Neural cell (in vitro differentiated cells): Measurements from ENCODE around the gene GPC3. TPM values are rescaled to one million over a fixed set of nuclear protein-coding genes. Genes with fewer than 3 reads are reported as not detected.

Experiments
- H2AFZ ChIP-seq: fragments of 200-600, 300-800 bp; sonication (generic), shearing (Covaris generic); 2 replicates; pipeline ENCODE4 v1.6.0; 2014; ENCODE audit warnings: low read depth, mild to moderate bottlenecking, antibody characterized with exemption, low read length, moderate library complexity
- H3F3A ChIP-seq: fragments of 200-600 bp; shearing (Covaris generic); 2 replicates; pipeline ENCODE4 v1.6.1; 2016; ENCODE audit warnings: mild to moderate bottlenecking, moderate library complexity, mixed read lengths, antibody characterized with exemption, low read length; ENCODE audit not compliant: insufficient read depth, poor library complexity, severe bottlenecking
- H3K27ac ChIP-seq: fragments of 200-600, 300-800 bp; sonication (generic), shearing (Covaris generic); 2 replicates; pipeline ENCODE4 v1.5.1; 2014; ENCODE audit warnings: mild to moderate bottlenecking, low read length, moderate library complexity
- H3K27me3 ChIP-seq: fragments of 300-800, 200-600 bp; sonication (generic), shearing (Covaris generic); 2 replicates; pipeline ENCODE4 v1.6.0; 2014; ENCODE audit warnings: mild to moderate bottlenecking, low read depth, low read length, moderate library complexity; ENCODE audit not compliant: insufficient read depth
- H3K36me3 ChIP-seq: fragments of 300-800, 200-600 bp; sonication (generic), shearing (Covaris generic); 2 replicates; pipeline ENCODE4 v1.5.1; 2014; ENCODE audit warnings: mild to moderate bottlenecking, antibody characterized with exemption, low read length, moderate library complexity; ENCODE audit not compliant: insufficient read depth
- H3K4me2 ChIP-seq: fragments of 300-800, 200-600 bp; sonication (generic), shearing (Covaris generic); 2 replicates; pipeline ENCODE4 v1.6.0; 2014; ENCODE audit warnings: mild to moderate bottlenecking, low read length
- H3K4me3 ChIP-seq: fragments of 300-800, 200-600 bp; sonication (generic), shearing (Covaris generic); 2 replicates; pipeline ENCODE4 v1.5.1; 2014; ENCODE audit warnings: mild to moderate bottlenecking, low read length, moderate library complexity
- H3K79me2 ChIP-seq: fragments of 200-600 bp; shearing (Covaris generic); replicated peaks from 2 replicates; pipeline ENCODE4 v1.6.0; 2014; ENCODE audit warnings: mild to moderate bottlenecking, low read length, moderate library complexity; ENCODE audit not compliant: insufficient read depth
- H3K9ac ChIP-seq: fragments of 300-800, 200-600 bp; sonication (generic), shearing (Covaris generic); 2 replicates; pipeline ENCODE4 v1.6.1; 2016; ENCODE audit warnings: mild to moderate bottlenecking, low read length, mixed read lengths
- H3K9me2 ChIP-seq: fragments of 200-600 bp; shearing (Covaris generic); 2 replicates; pipeline ENCODE4 v1.6.1; 2016; ENCODE audit warnings: mild to moderate bottlenecking, low read length, mixed read lengths; ENCODE audit not compliant: insufficient read depth
- H3K9me3 ChIP-seq: fragments of 200-600, 300-800 bp; sonication (generic), shearing (Covaris generic); 2 replicates; pipeline ENCODE4 v1.6.1; 2016; ENCODE audit warnings: mild to moderate bottlenecking, mixed run types, low read length, moderate library complexity, mixed read lengths
- H4K20me1 ChIP-seq: fragments of 200-600 bp; shearing (Covaris generic); 2 replicates; pipeline ENCODE4 v1.6.1; 2016; ENCODE audit warnings: mild to moderate bottlenecking, mixed run types; ENCODE audit not compliant: insufficient read depth
- CTCF ChIP-seq: fragments of 450-650 bp; IDR thresholded peaks from 2 replicates; pipeline ENCODE4 v1.5.1; 2014; ENCODE audit warnings: antibody characterized with exemption, mild to moderate bottlenecking, moderate library complexity; ENCODE audit not compliant: poor library complexity, severe bottlenecking
- EP300 ChIP-seq: fragments of 450-650 bp; conservative IDR thresholded peaks from 2 replicates; pipeline ENCODE4 v1.6.1; 2014; ENCODE audit warnings: antibody characterized with exemption, mild to moderate bottlenecking, moderate library complexity; ENCODE audit not compliant: poor library complexity, severe bottlenecking
- EZH2 ChIP-seq: fragments of 200-600, 300-800 bp; shearing (Covaris generic), sonication (generic); IDR thresholded peaks from 2 replicates; pipeline ENCODE4 v1.6.1; 2014; ENCODE audit warnings: antibody characterized with exemption, low read length, borderline replicate concordance, mild to moderate bottlenecking; ENCODE audit not compliant: insufficient read depth, poor library complexity, severe bottlenecking
- MXI1 ChIP-seq: fragments of 450-650 bp; conservative IDR thresholded peaks from 2 replicates; pipeline ENCODE4 v1.6.1; 2014; ENCODE audit warnings: antibody characterized with exemption, mild to moderate bottlenecking; ENCODE audit not compliant: poor library complexity, severe bottlenecking
- POLR2AphosphoS5 ChIP-seq: IDR thresholded peaks from 2 replicates; pipeline ENCODE4 v1.6.1; 2012
- RAD21 ChIP-seq: fragments of 450-650 bp; conservative IDR thresholded peaks from 2 replicates; pipeline ENCODE4 v1.6.1; 2014; ENCODE audit warnings: antibody characterized with exemption, mild to moderate bottlenecking, moderate library complexity
- REST ChIP-seq: IDR thresholded peaks from 2 replicates; pipeline ENCODE4 v1.6.1; 2012; ENCODE audit warnings: borderline replicate concordance
- SMC3 ChIP-seq: fragments of 450-650 bp; conservative IDR thresholded peaks from 2 replicates; pipeline ENCODE4 v1.6.1; 2014; ENCODE audit warnings: antibody characterized with exemption, mild to moderate bottlenecking, moderate library complexity; ENCODE audit not compliant: poor library complexity
- TAF1 ChIP-seq: IDR thresholded peaks from 2 replicates; pipeline ENCODE4 v1.6.1; 2012; ENCODE audit warnings: low read depth
- polyA plus RNA-seq: library from polyadenylated mRNA; depleted of rRNA; stranded (reverse); fragments of >200 nt; gene quantifications from 2 replicates; pipeline ENCODE4 v1.2.3, GENCODE V29; 2014

Gene GPC3
- polyA plus RNA-seq, 1 donor from 2014 or later = 2.1 TPM

- no peak overlapping the region for H3K27ac ChIP-seq
- no peaks in the 10 kb centered on the region for H3K9me3 ChIP-seq
- H3K9me2 ChIP-seq = no peaks in the 10 kb centered on the region
- H3K4me2 ChIP-seq = no peak overlapping the region
- H2AFZ ChIP-seq = no peak overlapping the region
- H3K27me3 ChIP-seq = no peaks in the 10 kb centered on the region
- H3F3A ChIP-seq = no peaks in the 10 kb centered on the region
- no peaks in the 10 kb centered on the region for H3K79me2 ChIP-seq
- H4K20me1 ChIP-seq = no peaks in the 10 kb centered on the region
- H3K36me3 ChIP-seq = no peaks in the 10 kb centered on the region
- TF ChIP-seq EZH2 (no peak), CTCF (no peak), MXI1 (no peak), EP300 (no peak), RAD21 (no peak), REST (no peak), TAF1 (no peak), POLR2AphosphoS5 (no peak), SMC3 (no peak)
- H3K9ac ChIP-seq = no peak overlapping the region
- H3K4me3 ChIP-seq = no peak overlapping the region
Measured at GRCh38 chrX:133928365-133928764, 57.0 kb downstream of the GPC3 start.

- TF ChIP-seq CTCF (no peak), TAF1 (no peak), EP300 (no peak), EZH2 (no peak), POLR2AphosphoS5 (no peak), MXI1 (no peak), REST (no peak), SMC3 (no peak), RAD21 (no peak)
- no peaks in the 10 kb centered on the region for H4K20me1 ChIP-seq
- H3K36me3 ChIP-seq = no peaks in the 10 kb centered on the region
- H3K79me2 ChIP-seq = no peaks in the 10 kb centered on the region
- H3K4me2 ChIP-seq = no peak overlapping the region
- no peak overlapping the region for H3K4me3 ChIP-seq
- H3K9me3 ChIP-seq = no peaks in the 10 kb centered on the region
- no peaks in the 10 kb centered on the region for H3K27me3 ChIP-seq
- H2AFZ ChIP-seq = no peak overlapping the region
- no peaks in the 10 kb centered on the region for H3K9me2 ChIP-seq
- H3K27ac ChIP-seq = no peak overlapping the region
- H3K9ac ChIP-seq = no peak overlapping the region
- H3F3A ChIP-seq = no peaks in the 10 kb centered on the region
Measured at GRCh38 chrX:133926809-133927208, 58.6 kb downstream of the GPC3 start.
